ENCODE measurements around the gene HTRA3.

DNA sequence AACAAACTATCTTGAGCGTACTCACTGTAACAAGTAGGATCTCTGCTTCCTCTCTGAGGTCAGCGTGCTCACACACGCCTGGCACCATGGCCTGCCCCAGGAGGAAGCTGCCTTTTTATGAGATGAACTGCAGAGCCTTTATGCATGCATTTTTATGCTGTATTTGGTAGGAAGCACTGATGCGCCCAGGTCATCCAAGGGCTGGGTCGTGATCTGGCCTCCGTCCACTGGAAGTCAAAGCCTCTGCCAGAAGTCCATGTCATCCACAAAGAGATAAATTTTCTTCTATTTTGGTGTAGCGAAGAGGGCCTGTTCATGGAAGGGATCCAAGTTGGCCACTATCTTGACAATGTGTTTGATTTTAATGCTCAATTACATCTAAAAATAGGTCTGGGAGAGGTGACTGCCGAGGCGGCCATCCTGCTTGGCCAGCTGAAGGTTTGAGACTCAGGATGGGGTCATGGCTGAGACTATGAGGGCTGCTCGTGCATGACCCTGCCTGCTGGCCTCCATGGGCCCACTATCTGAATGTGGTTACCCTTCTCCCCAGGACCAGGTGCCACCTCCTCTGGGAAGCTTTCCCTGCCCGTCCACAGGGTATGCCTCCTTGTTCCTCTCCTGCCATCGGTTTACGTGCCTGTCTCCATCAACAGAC, 50.3 kb downstream of the HTRA3 start:
- TF ChIP-seq, protein P1, sequence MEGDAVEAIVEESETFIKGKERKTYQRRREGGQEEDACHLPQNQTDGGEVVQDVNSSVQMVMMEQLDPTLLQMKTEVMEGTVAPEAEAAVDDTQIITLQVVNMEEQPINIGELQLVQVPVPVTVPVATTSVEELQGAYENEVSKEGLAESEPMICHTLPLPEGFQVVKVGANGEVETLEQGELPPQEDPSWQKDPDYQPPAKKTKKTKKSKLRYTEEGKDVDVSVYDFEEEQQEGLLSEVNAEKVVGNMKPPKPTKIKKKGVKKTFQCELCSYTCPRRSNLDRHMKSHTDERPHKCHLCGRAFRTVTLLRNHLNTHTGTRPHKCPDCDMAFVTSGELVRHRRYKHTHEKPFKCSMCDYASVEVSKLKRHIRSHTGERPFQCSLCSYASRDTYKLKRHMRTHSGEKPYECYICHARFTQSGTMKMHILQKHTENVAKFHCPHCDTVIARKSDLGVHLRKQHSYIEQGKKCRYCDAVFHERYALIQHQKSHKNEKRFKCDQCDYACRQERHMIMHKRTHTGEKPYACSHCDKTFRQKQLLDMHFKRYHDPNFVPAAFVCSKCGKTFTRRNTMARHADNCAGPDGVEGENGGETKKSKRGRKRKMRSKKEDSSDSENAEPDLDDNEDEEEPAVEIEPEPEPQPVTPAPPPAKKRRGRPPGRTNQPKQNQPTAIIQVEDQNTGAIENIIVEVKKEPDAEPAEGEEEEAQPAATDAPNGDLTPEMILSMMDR (conservative IDR thresholded peaks at IDR 0.05; ENCODE audit: low read length): no peak
- TF ChIP-seq EZH2phosphoT487 (IDR thresholded peaks at IDR 0.05; ENCODE audit: borderline replicate concordance, low read depth, low read length): no peak
